Measurements from ENCODE around the gene COX5A. TPM values are rescaled to one million over a fixed set of nuclear protein-coding genes. Genes with fewer than 3 reads are reported as not detected.

Gene COX5A
- total RNA-seq, 4 donors from 2014 or later, result 58.6 to 86.2 (median 75.5) TPM

- WGBS, result 89% methylated on average over 1 of the region's 1 CpG
- intact Hi-C loops (cut with DNase I), result no loop called here
- TF ChIP-seq, protein P1, sequence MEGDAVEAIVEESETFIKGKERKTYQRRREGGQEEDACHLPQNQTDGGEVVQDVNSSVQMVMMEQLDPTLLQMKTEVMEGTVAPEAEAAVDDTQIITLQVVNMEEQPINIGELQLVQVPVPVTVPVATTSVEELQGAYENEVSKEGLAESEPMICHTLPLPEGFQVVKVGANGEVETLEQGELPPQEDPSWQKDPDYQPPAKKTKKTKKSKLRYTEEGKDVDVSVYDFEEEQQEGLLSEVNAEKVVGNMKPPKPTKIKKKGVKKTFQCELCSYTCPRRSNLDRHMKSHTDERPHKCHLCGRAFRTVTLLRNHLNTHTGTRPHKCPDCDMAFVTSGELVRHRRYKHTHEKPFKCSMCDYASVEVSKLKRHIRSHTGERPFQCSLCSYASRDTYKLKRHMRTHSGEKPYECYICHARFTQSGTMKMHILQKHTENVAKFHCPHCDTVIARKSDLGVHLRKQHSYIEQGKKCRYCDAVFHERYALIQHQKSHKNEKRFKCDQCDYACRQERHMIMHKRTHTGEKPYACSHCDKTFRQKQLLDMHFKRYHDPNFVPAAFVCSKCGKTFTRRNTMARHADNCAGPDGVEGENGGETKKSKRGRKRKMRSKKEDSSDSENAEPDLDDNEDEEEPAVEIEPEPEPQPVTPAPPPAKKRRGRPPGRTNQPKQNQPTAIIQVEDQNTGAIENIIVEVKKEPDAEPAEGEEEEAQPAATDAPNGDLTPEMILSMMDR (IDR thresholded peaks at IDR 0.05), result no peak
- TF ChIP-seq EP300 (IDR thresholded peaks at IDR 0.05) (no peak), POLR2AphosphoS5 (IDR thresholded peaks at IDR 0.05) (no peak), POLR2A (IDR thresholded peaks at IDR 0.05; ENCODE audit: low read depth) (no peak)
Observed at GRCh38 chr15:74960286-74960685, 22.4 kb upstream of the COX5A start.

GRCh38 chr15:74959586-74959939 lies 21.7 kb upstream of the COX5A start:
- 22% methylated on average over 8 of the region's 8 CpGs for WGBS
- H3K27ac ChIP-seq (replicated peaks in 1 of 4), result peak overlapping the region in 1 of 4 donors; percentile 34
- no peaks in the 10 kb centered on the region for H3K9me3 ChIP-seq
- DNase-seq (ENCODE audit: extremely low spot score), result no peak
- TF ChIP-seq, protein P1 (IDR thresholded peaks at IDR 0.05), result no peak
- TF ChIP-seq POLR2A (IDR thresholded peaks at IDR 0.05; ENCODE audit: low read depth) (no peak), POLR2AphosphoS5 (IDR thresholded peaks at IDR 0.05) (no peak), EP300 (IDR thresholded peaks at IDR 0.05) (no peak)
- H3K4me3 ChIP-seq, result peak overlapping the region; percentile 68 to 77 (median 69)
- H3K36me3 ChIP-seq, result no peaks in the 10 kb centered on the region
- intact Hi-C loops (cut with DNase I), result loop anchor here (10.0 kb wide), 3 partner anchors 245 to 415 kb away; partner anchors contain the start of genes ARID3B and C15orf39
- H3K4me1 ChIP-seq, result peaks cover 34 to 53% (median 50%) of the 10 kb centered on the region in 4 donors
- peaks cover 0 to 35% (median 20%) of the 10 kb centered on the region in 4 donors for H3K27me3 ChIP-seq

More at GRCh38 chr15:74960286-74960685, 22.4 kb upstream of the COX5A start:
- Histone ChIP-seq H3K9me3 (no peaks in the 10 kb centered on the region), H3K27me3 (peaks cover 0 to 35% (median 20%) of the 10 kb centered on the region in 4 donors), H3K4me3 (no peak overlapping the region), H3K36me3 (no peaks in the 10 kb centered on the region), H3K4me1 (peaks cover 34 to 46% (median 43%) of the 10 kb centered on the region in 4 donors), H3K27ac (replicated peaks in 1 of 4) (no peak overlapping the region)
- no peak for DNase-seq (ENCODE audit: extremely low spot score)

DNA sequence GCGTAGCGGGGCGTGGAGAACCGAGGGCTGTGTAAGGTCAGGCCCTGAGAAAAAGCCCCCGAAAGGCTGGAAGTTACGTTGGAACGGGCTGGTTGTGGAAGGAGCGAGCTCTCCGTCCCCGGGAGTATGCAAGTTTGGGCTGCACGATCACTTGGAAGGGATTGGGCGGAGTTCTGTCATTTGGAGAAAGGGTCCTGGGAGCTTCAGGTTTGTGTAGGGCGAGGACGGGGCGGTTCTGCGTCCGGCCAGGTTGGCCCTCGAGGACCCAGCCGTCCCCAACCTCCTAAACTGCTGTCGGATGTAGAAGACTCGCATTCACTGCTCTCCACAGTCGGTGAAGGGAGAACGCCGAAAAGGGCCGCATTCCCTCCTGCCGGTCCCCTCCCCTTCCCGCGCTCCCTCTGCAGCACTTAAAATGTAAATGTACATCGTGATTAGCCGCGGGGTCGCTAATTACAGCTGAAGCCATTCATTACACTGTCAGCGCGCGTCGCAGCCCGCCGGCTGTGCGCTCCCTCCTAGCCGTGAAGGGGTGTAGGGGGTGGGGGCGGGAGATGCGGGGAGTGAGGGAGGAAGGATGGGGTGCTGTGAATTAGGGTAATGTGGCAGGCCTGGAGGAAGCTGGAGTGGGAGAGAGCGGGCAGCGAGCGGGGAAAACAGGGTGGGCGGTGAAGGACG lies 21.2 kb upstream of the COX5A start:
- intact Hi-C loops (cut with DNase I), result loop anchor here (10.0 kb wide), 3 partner anchors 246 to 414 kb away; partner anchors contain the start of genes ARID3B and C15orf39
- Histone ChIP-seq H3K27ac (replicated peaks in 1 of 4) (peak overlapping the region in 2 of 4 donors; percentile 34 to 69), H3K9me3 (no peaks in the 10 kb centered on the region), H3K4me3 (peak overlapping the region; percentile 68 to 77 (median 69)), H3K4me1 (peaks cover 34 to 58% (median 56%) of the 10 kb centered on the region in 4 donors), H3K36me3 (no peaks in the 10 kb centered on the region), H3K27me3 (peaks cover 0 to 35% (median 20%) of the 10 kb centered on the region in 4 donors)
- DNase-seq (ENCODE audit: extremely low spot score), result no peak
- TF ChIP-seq POLR2AphosphoS5 (IDR thresholded peaks at IDR 0.05) (no peak), EP300 (IDR thresholded peaks at IDR 0.05) (no peak), POLR2A (IDR thresholded peaks at IDR 0.05; ENCODE audit: low read depth) (no peak)
- TF ChIP-seq, protein P1 (IDR thresholded peaks at IDR 0.05), result no peak
- 4% methylated on average over 27 of the region's 47 CpGs for WGBS

- intact Hi-C loops (cut with DNase I), result loop anchor here (10.0 kb wide), 3 partner anchors 246 to 414 kb away; partner anchors contain the start of genes ARID3B and C15orf39
- WGBS, result 2% methylated on average over 17 of the region's 28 CpGs
- no peaks in the 10 kb centered on the region for H3K9me3 ChIP-seq
- H3K27me3 ChIP-seq, result peaks cover 0 to 35% (median 20%) of the 10 kb centered on the region in 4 donors
- H3K4me1 ChIP-seq, result peaks cover 34 to 58% (median 57%) of the 10 kb centered on the region in 4 donors
- H3K27ac ChIP-seq (replicated peaks in 1 of 4), result peak overlapping the region in 3 of 4 donors; percentile 34 to 77 (median 69)
- peak overlapping the region; percentile 68 to 77 (median 69) for H3K4me3 ChIP-seq
- no peaks in the 10 kb centered on the region for H3K36me3 ChIP-seq
- TF ChIP-seq POLR2AphosphoS5 (IDR thresholded peaks at IDR 0.05) (peak in 1 of 2 donors; percentile 30), POLR2A (IDR thresholded peaks at IDR 0.05; ENCODE audit: low read depth) (no peak), EP300 (IDR thresholded peaks at IDR 0.05) (no peak)
- TF ChIP-seq, protein P1 (IDR thresholded peaks at IDR 0.05), result peak in 1 of 3 experiments; percentile 31
- DNase-seq (ENCODE audit: extremely low spot score), result no peak
Observed at GRCh38 chr15:74958320-74958907, 20.5 kb upstream of the COX5A start.

All from esophagus muscularis mucosa (tissue), 4 donors.